Measurements from ENCODE around the gene PSMB7. TPM values are rescaled to one million over a fixed set of nuclear protein-coding genes. Genes with fewer than 3 reads are reported as not detected.
"Not testable (repeated sequence)": the region's sequence is repeated elsewhere in the genome, so short reads cannot be mapped to it uniquely, and the experiment has no call there.

Gene PSMB7
- total and polyA plus RNA-seq, 12 donors = 148 to 308 (median 163) TPM

DNA sequence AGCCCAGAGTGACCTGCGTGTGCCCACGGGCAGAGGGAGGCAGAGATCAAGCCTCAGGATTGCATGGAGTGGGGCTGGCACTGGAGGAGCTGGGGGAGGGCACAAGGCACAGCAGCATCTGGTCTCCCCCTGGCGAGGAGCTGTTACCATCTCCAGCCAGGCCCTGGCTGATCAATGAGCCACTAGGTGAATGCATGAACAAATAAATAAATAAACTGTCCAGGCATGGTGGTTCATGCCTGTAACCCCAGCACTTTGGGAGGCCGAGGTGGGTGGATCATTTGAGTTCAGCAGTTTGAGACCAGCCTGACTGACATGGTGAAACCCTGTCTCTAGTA lies 14.3 kb upstream of the PSMB7 start:
- no peak overlapping the region for H3K4me3 ChIP-seq
- H3K4me1 ChIP-seq = no peaks in the 10 kb centered on the region
- no peak for TF ChIP-seq CTCF (IDR thresholded peaks at IDR 0.05)
- peaks cover 0 to 6% (median 0%) of the 10 kb centered on the region in 7 donors for H3K27me3 ChIP-seq
- no peaks in the 10 kb centered on the region for H3K36me3 ChIP-seq
- DNase-seq (no peak), ATAC-seq (no peak)
- WGBS, 2 donors = 86 to 94% methylated on average over 4 of the region's 4 CpGs
- intact Hi-C loops (cut with DNase I) = no loop called here
- H3K27ac ChIP-seq = no peak overlapping the region
- H3K9me3 ChIP-seq = no peaks in the 10 kb centered on the region

- TF ChIP-seq CTCF (IDR thresholded peaks at IDR 0.05) = no peak
- 66 to 80% methylated on average over 28 of the region's 28 CpGs for WGBS, 2 donors
- peaks cover 0 to 7% (median 0%) of the 10 kb centered on the region in 7 donors for H3K27me3 ChIP-seq
- no peaks in the 10 kb centered on the region for H3K9me3 ChIP-seq
- ATAC-seq = peak in 1 of 8 donors; percentile 26
- H3K4me3 ChIP-seq = no peak overlapping the region
- DNase-seq = no peak
- H3K4me1 ChIP-seq = no peaks in the 10 kb centered on the region
- intact Hi-C loops (cut with DNase I) = no loop called here
- no peaks in the 10 kb centered on the region for H3K36me3 ChIP-seq
- H3K27ac ChIP-seq = no peak overlapping the region
Observed at GRCh38 chr9:124428751-124429529, 13.7 kb upstream of the PSMB7 start.

- no peak for DNase-seq
- Histone ChIP-seq H3K4me1 (no peaks in the 10 kb centered on the region), H3K27ac (no peak overlapping the region), H3K27me3 (peaks cover 0 to 11% (median 5%) of the 10 kb centered on the region in 7 donors), H3K4me3 (no peak overlapping the region), H3K36me3 (no peaks in the 10 kb centered on the region), H3K9me3 (no peaks in the 10 kb centered on the region)
- 65 to 66% methylated on average over 4 of the region's 4 CpGs for WGBS, 2 donors
- no peak for TF ChIP-seq CTCF (IDR thresholded peaks at IDR 0.05)
- intact Hi-C loops (cut with DNase I) = no loop called here
- no peak for ATAC-seq
Observed at GRCh38 chr9:124427281-124427680, 12.0 kb upstream of the PSMB7 start.

DNA sequence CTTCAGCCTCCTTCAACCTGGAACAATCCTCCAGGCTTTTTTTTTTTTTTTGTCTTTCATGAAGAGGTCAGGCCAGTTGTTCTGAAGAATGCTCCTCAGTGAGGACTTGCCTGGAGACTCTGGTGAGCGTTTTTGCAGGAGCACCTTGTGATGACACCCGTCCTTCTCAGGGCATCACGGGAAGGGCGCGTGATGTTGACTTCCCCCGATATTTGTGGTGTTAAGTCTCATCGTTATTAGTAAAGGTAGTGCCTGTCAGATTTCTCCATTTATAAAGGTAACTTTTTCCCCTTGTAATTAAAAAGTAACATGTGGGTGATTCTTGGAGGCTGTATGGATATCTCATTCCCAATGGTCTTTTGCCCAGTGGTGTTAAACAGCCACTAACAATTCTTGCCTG lies 11.1 kb upstream of the PSMB7 start:
- intact Hi-C loops (cut with DNase I) = no loop called here
- Histone ChIP-seq H3K27ac (no peak overlapping the region), H3K36me3 (no peaks in the 10 kb centered on the region), H3K27me3 (peaks cover 0 to 11% (median 3%) of the 10 kb centered on the region in 7 donors), H3K4me3 (no peak overlapping the region), H3K9me3 (no peaks in the 10 kb centered on the region), H3K4me1 (no peaks in the 10 kb centered on the region)
- no peak for TF ChIP-seq CTCF (IDR thresholded peaks at IDR 0.05)
- no peak for ATAC-seq
- no peak for DNase-seq
- 89 to 94% methylated on average over 7 of the region's 7 CpGs for WGBS, 2 donors

DNA sequence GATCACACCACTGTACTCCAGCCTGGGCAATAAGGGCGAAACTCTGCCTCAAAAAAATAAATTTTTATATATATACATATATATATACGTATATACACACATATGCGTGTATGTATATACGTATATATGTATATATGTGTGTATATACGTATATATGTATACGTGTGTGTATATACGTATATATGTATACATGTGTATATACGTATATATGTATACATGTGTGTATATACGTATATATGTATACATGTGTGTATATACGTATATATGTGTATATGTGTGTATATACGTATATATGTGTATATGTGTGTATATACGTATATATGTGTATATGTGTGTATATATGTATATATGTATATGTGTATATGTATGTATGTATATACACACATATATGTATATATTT lies 10.5 kb upstream of the PSMB7 start:
- DNase-seq; ATAC-seq; intact Hi-C loops (cut with DNase I): not testable (repeated sequence)

More for the DNA sequence above, 10.5 kb upstream of the PSMB7 start:
- H3K4me3 ChIP-seq, H3K4me1 ChIP-seq, H3K36me3 ChIP-seq, H3K27ac ChIP-seq, H3K9me3 ChIP-seq: not testable (repeated sequence)
- WGBS, 2 donors = 78 to 93% methylated on average over 12 of the region's 12 CpGs
- peaks cover 0 to 11% (median 3%) of the 10 kb centered on the region in 7 donors for H3K27me3 ChIP-seq
